ENCODE data around the gene MAP2. TPM values are rescaled to one million over a fixed set of nuclear protein-coding genes. Genes with fewer than 3 reads are reported as not detected.
"Not testable (repeated sequence)": the region's sequence is repeated elsewhere in the genome, so short reads cannot be mapped to it uniquely, and the experiment has no call there.

The MAP2 gene
- total RNA-seq, 2 experiments from 2014 or later: 0.16 to 0.20 TPM

GRCh38 chr2:209474960-209475359 is 51.1 kb downstream of the MAP2 start:
- Histone ChIP-seq H3K9me3 (ENCODE audit: control insufficient read depth in 1 of 2, insufficient read depth in 1 of 2, low read length in 2 of 2) (no peaks in the 10 kb centered on the region), H3K27ac (ENCODE audit: low read depth in 1 of 2, low read length in 2 of 2) (no peak overlapping the region), H3K36me3 (ENCODE audit: insufficient read depth, low read length) (no peaks in the 10 kb centered on the region), H3K4me3 (ENCODE audit: low read length) (no peak overlapping the region), H3K27me3 (ENCODE audit: control insufficient read depth in 1 of 2, insufficient read depth in 2 of 2, low read length in 2 of 2) (no peaks in the 10 kb centered on the region), H3K4me1 (ENCODE audit: insufficient read depth, low read length) (no peaks in the 10 kb centered on the region)
- no peak overlapping the region for H3K4me3 Mint-ChIP-seq
- DNase-seq: no peak
- ATAC-seq (ENCODE audit: poor library complexity): no peak
- H3K4me1 Mint-ChIP-seq (ENCODE audit: low read depth): no peaks in the 10 kb centered on the region
- no peaks in the 10 kb centered on the region for H3K9me3 Mint-ChIP-seq
- peaks cover 10% of the 10 kb centered on the region for H3K27me3 Mint-ChIP-seq
- TF ChIP-seq, protein P1, sequence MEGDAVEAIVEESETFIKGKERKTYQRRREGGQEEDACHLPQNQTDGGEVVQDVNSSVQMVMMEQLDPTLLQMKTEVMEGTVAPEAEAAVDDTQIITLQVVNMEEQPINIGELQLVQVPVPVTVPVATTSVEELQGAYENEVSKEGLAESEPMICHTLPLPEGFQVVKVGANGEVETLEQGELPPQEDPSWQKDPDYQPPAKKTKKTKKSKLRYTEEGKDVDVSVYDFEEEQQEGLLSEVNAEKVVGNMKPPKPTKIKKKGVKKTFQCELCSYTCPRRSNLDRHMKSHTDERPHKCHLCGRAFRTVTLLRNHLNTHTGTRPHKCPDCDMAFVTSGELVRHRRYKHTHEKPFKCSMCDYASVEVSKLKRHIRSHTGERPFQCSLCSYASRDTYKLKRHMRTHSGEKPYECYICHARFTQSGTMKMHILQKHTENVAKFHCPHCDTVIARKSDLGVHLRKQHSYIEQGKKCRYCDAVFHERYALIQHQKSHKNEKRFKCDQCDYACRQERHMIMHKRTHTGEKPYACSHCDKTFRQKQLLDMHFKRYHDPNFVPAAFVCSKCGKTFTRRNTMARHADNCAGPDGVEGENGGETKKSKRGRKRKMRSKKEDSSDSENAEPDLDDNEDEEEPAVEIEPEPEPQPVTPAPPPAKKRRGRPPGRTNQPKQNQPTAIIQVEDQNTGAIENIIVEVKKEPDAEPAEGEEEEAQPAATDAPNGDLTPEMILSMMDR (IDR thresholded peaks at IDR 0.05): no peak
- intact Hi-C loops (cut with DNase I, micrococcal nuclease): no loop called here
- H3K27ac Mint-ChIP-seq: no peak overlapping the region
- CTCF ChIA-PET: no interaction called here
- H3K36me3 Mint-ChIP-seq (ENCODE audit: low read depth): no peaks in the 10 kb centered on the region
- POLR2A ChIA-PET: no interaction called here

GRCh38 chr2:209476367-209477208 is 52.7 kb downstream of the MAP2 start:
- intact Hi-C loops (cut with DNase I, micrococcal nuclease): no loop called here
- H3K9me3 ChIP-seq (ENCODE audit: control insufficient read depth in 1 of 2, insufficient read depth in 1 of 2, low read length in 2 of 2): no peaks in the 10 kb centered on the region
- no peaks in the 10 kb centered on the region for H3K36me3 ChIP-seq (ENCODE audit: insufficient read depth, low read length)
- no peak for DNase-seq
- H3K27me3 ChIP-seq (ENCODE audit: control insufficient read depth in 1 of 2, insufficient read depth in 2 of 2, low read length in 2 of 2): no peaks in the 10 kb centered on the region
- H3K27me3 Mint-ChIP-seq: peaks cover 4% of the 10 kb centered on the region
- no peak overlapping the region for H3K4me3 ChIP-seq (ENCODE audit: low read length)
- ChIA-PET CTCF (no interaction called here), POLR2A (no interaction called here)
- no peaks in the 10 kb centered on the region for H3K36me3 Mint-ChIP-seq (ENCODE audit: low read depth)
- no peak overlapping the region for H3K4me3 Mint-ChIP-seq
- no peaks in the 10 kb centered on the region for H3K4me1 Mint-ChIP-seq (ENCODE audit: low read depth)
- TF ChIP-seq, protein P1 (IDR thresholded peaks at IDR 0.05): no peak
- H3K27ac ChIP-seq (ENCODE audit: low read depth in 1 of 2, low read length in 2 of 2): no peak overlapping the region
- no peaks in the 10 kb centered on the region for H3K9me3 Mint-ChIP-seq
- no peaks in the 10 kb centered on the region for H3K4me1 ChIP-seq (ENCODE audit: insufficient read depth, low read length)
- no peak for ATAC-seq (ENCODE audit: poor library complexity)
- H3K27ac Mint-ChIP-seq: no peak overlapping the region

GRCh38 chr2:209492296-209492695 is 68.4 kb downstream of the MAP2 start:
- DNase-seq; POLR2A ChIA-PET; H3K9me3 Mint-ChIP-seq; H3K4me3 ChIP-seq (ENCODE audit: low read length); H3K4me3 Mint-ChIP-seq; intact Hi-C loops (cut with DNase I, micrococcal nuclease); H3K27ac ChIP-seq (ENCODE audit: low read depth in 1 of 2, low read length in 2 of 2); H3K4me1 ChIP-seq (ENCODE audit: insufficient read depth, low read length); H3K27ac Mint-ChIP-seq; CTCF ChIA-PET; H3K27me3 Mint-ChIP-seq; H3K36me3 Mint-ChIP-seq (ENCODE audit: low read depth); H3K27me3 ChIP-seq (ENCODE audit: control insufficient read depth in 1 of 2, insufficient read depth in 2 of 2, low read length in 2 of 2); H3K4me1 Mint-ChIP-seq (ENCODE audit: low read depth); H3K36me3 ChIP-seq (ENCODE audit: insufficient read depth, low read length); ATAC-seq (ENCODE audit: poor library complexity): not testable (repeated sequence)
- peaks cover 0 to 10% of the 10 kb centered on the region in 2 experiments for H3K9me3 ChIP-seq (ENCODE audit: control insufficient read depth in 1 of 2, insufficient read depth in 1 of 2, low read length in 2 of 2)

- H3K27ac Mint-ChIP-seq; intact Hi-C loops (cut with DNase I, micrococcal nuclease); H3K9me3 Mint-ChIP-seq; DNase-seq; CTCF ChIA-PET; H3K27ac ChIP-seq (ENCODE audit: low read depth in 1 of 2, low read length in 2 of 2); ATAC-seq (ENCODE audit: poor library complexity); H3K36me3 Mint-ChIP-seq (ENCODE audit: low read depth); H3K4me3 ChIP-seq (ENCODE audit: low read length); H3K36me3 ChIP-seq (ENCODE audit: insufficient read depth, low read length); H3K4me1 Mint-ChIP-seq (ENCODE audit: low read depth); POLR2A ChIA-PET; H3K27me3 Mint-ChIP-seq; H3K4me1 ChIP-seq (ENCODE audit: insufficient read depth, low read length); H3K27me3 ChIP-seq (ENCODE audit: control insufficient read depth in 1 of 2, insufficient read depth in 2 of 2, low read length in 2 of 2); H3K4me3 Mint-ChIP-seq: not testable (repeated sequence)
- H3K9me3 ChIP-seq (ENCODE audit: control insufficient read depth in 1 of 2, insufficient read depth in 1 of 2, low read length in 2 of 2): peaks cover 0 to 13% of the 10 kb centered on the region in 2 experiments
These were observed 71.3 kb downstream of the MAP2 start for GRCh38 chr2:209495068-209495620.

All from CD4-positive, alpha-beta T cell (primary cell).